H1 (cell line): Measurements from ENCODE around the gene MAML3. TPM values are rescaled to one million over a fixed set of nuclear protein-coding genes. Genes with fewer than 3 reads are reported as not detected.

Source experiments
- CTCF ChIA-PET: fragments of 300-600 bp; sonication (Branson Sonifier 250); formaldehyde crosslinking; loops from one replicate; lab custom pipeline; 2021; ENCODE audit not compliant: partially characterized antibody; lab: Charles Lee
- POLR2A ChIA-PET: fragments of 300-600 bp; sonication (Branson Sonifier 250); formaldehyde crosslinking; loops from one replicate; lab custom pipeline; 2021; ENCODE audit warnings: inconsistent platforms; ENCODE audit not compliant: partially characterized antibody; lab: Charles Lee
- DNase-seq, 2 experiments: peaks; one replicate each; pipeline versions ENCODE4 v3.0.0 to v3.0.0-alpha.2; 2010 to 2022; ENCODE audit warnings: low spot score in 2 of 2, low read depth in 1 of 2, mixed read lengths in 1 of 2
- FAIRE-seq: peaks from 2 replicates; lab custom pipeline; 2011; peaks lifted over from hg19 to GRCh38; lab: Jason Lieb, UNC
- H2AFZ ChIP-seq: 2 replicates; pipeline ENCODE4 v1.8.1; 2012; ENCODE audit warnings: low read length, inconsistent platforms
- H2AK5ac ChIP-seq: 2 replicates; pipeline ENCODE4 v1.6.1; 2013; ENCODE audit warnings: low read depth, low read length
- H2BK120ac ChIP-seq: replicated peaks from 2 replicates; pipeline ENCODE3; 2013; ENCODE audit warnings: low read depth, low read length, inconsistent platforms
- H2BK12ac ChIP-seq: 2 replicates; pipeline ENCODE4 v1.6.1; 2013; ENCODE audit warnings: low read depth, low read length
- H2BK15ac ChIP-seq: 2 replicates; pipeline ENCODE4 v1.6.1; 2013; ENCODE audit warnings: low read length
- H2BK20ac ChIP-seq: 2 replicates; pipeline ENCODE4 v1.6.1; 2013; ENCODE audit warnings: low read length
- H2BK5ac ChIP-seq: 2 replicates; pipeline ENCODE4 v1.6.1; 2013; ENCODE audit warnings: low read depth, low read length
- H3K14ac ChIP-seq: 2 replicates; pipeline ENCODE4 v1.6.1; 2013; ENCODE audit warnings: inconsistent platforms; ENCODE audit not compliant: insufficient read length
- H3K18ac ChIP-seq: 2 replicates; pipeline ENCODE4 v1.6.1; 2013; ENCODE audit warnings: low read length; ENCODE audit errors: extremely low read depth
- H3K23ac ChIP-seq: 2 replicates; pipeline ENCODE4 v1.6.1; 2013; ENCODE audit warnings: inconsistent platforms; ENCODE audit not compliant: insufficient read length
- H3K23me2 ChIP-seq: 2 replicates; pipeline ENCODE4 v1.6.1; 2013; ENCODE audit warnings: low read depth, low read length
- H3K27ac ChIP-seq: 2 replicates; pipeline ENCODE4 v1.6.1; 2011; ENCODE audit warnings: low read depth, low read length, inconsistent platforms
- H3K27me3 ChIP-seq, 4 experiments: replicated peaks in 1 of 4; 1 replicate in 1 of 4; 2 replicates in 3 of 4; pipeline versions ENCODE4 v1.6.1 to v1.8.1; 2011 to 2013; ENCODE audit warnings: low read length in 3 of 4, mild to moderate bottlenecking in 3 of 4, inconsistent platforms in 2 of 4, mixed read lengths in 2 of 4, moderate library complexity in 1 of 4; ENCODE audit not compliant: control insufficient read depth in 3 of 4, insufficient read depth in 3 of 4; ENCODE audit errors: extremely low read depth in 1 of 4
- H3K36me3 ChIP-seq, 4 experiments: 2 replicates each; pipeline versions ENCODE4 v1.6.1 to v1.8.1; 2011 to 2013; ENCODE audit warnings: mild to moderate bottlenecking in 4 of 4, low read length in 3 of 4, moderate library complexity in 2 of 4, control low read depth in 1 of 4, inconsistent platforms in 1 of 4; ENCODE audit not compliant: insufficient read depth in 4 of 4, control insufficient read depth in 2 of 4
- H3K4ac ChIP-seq: replicated peaks from 2 replicates; pipeline ENCODE3; 2013; ENCODE audit warnings: low read length, low read depth, mixed read lengths, inconsistent platforms; ENCODE audit not compliant: insufficient read length
- H3K4me1 ChIP-seq, 4 experiments: replicated peaks in 1 of 4; 1 replicate in 1 of 4; 2 replicates in 3 of 4; pipeline versions ENCODE4 v1.6.1 to v1.8.1; 2011 to 2013; ENCODE audit warnings: low read length in 3 of 4, inconsistent platforms in 2 of 4, mixed read lengths in 1 of 4; ENCODE audit not compliant: insufficient read depth in 4 of 4, control insufficient read depth in 3 of 4
- H3K4me2 ChIP-seq, 2 experiments: 2 replicates each; pipeline versions ENCODE4 v1.6.1 to v1.8.1; 2011 to 2013; ENCODE audit warnings: low read depth in 2 of 2, low read length in 2 of 2, control low read depth in 1 of 2, inconsistent platforms in 1 of 2, mild to moderate bottlenecking in 1 of 2; ENCODE audit not compliant: insufficient read depth in 1 of 2
- H3K4me3 ChIP-seq, 4 experiments: fragments of 200-600, 300-600 bp in 1 of 4; sonication (generic), shearing (Covaris generic), sonication (Bioruptor Twin) in 1 of 4; 2 replicates each; pipeline versions ENCODE4 v1.5.1 to v1.8.1; 2011 to 2016; ENCODE audit warnings: low read length in 4 of 4, low read depth in 3 of 4, control low read depth in 2 of 4, inconsistent platforms in 2 of 4, mild to moderate bottlenecking in 2 of 4, mixed read lengths in 1 of 4, moderate library complexity in 1 of 4; ENCODE audit not compliant: insufficient read depth in 2 of 4; ENCODE audit errors: extremely low read depth in 1 of 4
- H3K56ac ChIP-seq: replicated peaks from 2 replicates; pipeline ENCODE3; 2013; ENCODE audit warnings: low read depth, mild to moderate bottlenecking, mixed read lengths, low read length, inconsistent platforms; ENCODE audit not compliant: insufficient read length
- H3K79me1 ChIP-seq: 2 replicates; pipeline ENCODE4 v1.6.1; 2013; ENCODE audit warnings: low read depth, low read length, control low read depth
- H3K79me2 ChIP-seq, 2 experiments: 2 replicates each; pipeline versions ENCODE4 v1.6.1 to v1.8.1; 2012 to 2013; ENCODE audit warnings: low read length in 2 of 2, mild to moderate bottlenecking in 2 of 2, inconsistent platforms in 1 of 2; ENCODE audit not compliant: insufficient read depth in 2 of 2, control insufficient read depth in 1 of 2
- H3K9ac ChIP-seq, 4 experiments: replicated peaks in 1 of 4; 1 replicate in 1 of 4; 2 replicates in 3 of 4; pipeline versions ENCODE4 v1.6.1 to v1.8.1; 2011 to 2013; ENCODE audit warnings: low read depth in 3 of 4, low read length in 3 of 4, control low read depth in 2 of 4, mild to moderate bottlenecking in 2 of 4, moderate library complexity in 2 of 4, inconsistent platforms in 1 of 4; ENCODE audit errors: extremely low read depth in 1 of 4
- H3K9me3 ChIP-seq, 2 experiments: 2 replicates each; pipeline versions ENCODE4 v1.6.1 to v1.8.1; 2012 to 2013; ENCODE audit warnings: mild to moderate bottlenecking in 2 of 2, moderate library complexity in 2 of 2, control low read depth in 1 of 2, inconsistent platforms in 1 of 2, low read depth in 1 of 2, low read length in 1 of 2, mixed read lengths in 1 of 2; ENCODE audit not compliant: insufficient read depth in 2 of 2
- H4K20me1 ChIP-seq, 2 experiments: replicated peaks in 1 of 2; 2 replicates each; pipeline versions ENCODE3 to v1.8.1; 2011 to 2013; ENCODE audit warnings: inconsistent platforms in 2 of 2, low read length in 2 of 2, mild to moderate bottlenecking in 1 of 2; ENCODE audit not compliant: insufficient read depth in 2 of 2, control insufficient read depth in 1 of 2
- H4K5ac ChIP-seq: 2 replicates; pipeline ENCODE4 v1.6.1; 2013; ENCODE audit warnings: low read length, low read depth, mixed read lengths, inconsistent platforms; ENCODE audit not compliant: insufficient read length
- H4K8ac ChIP-seq: 2 replicates; pipeline ENCODE4 v1.8.0; 2013; ENCODE audit warnings: mild to moderate bottlenecking, moderate library complexity, low read length, inconsistent platforms; ENCODE audit not compliant: insufficient read depth; ENCODE audit errors: extremely low read depth
- H4K91ac ChIP-seq: replicated peaks from 2 replicates; pipeline ENCODE3; 2013; ENCODE audit warnings: low read length, mixed read lengths, inconsistent platforms; ENCODE audit not compliant: insufficient read length
- BRCA1 ChIP-seq: IDR thresholded peaks from 2 replicates; pipeline ENCODE4 v1.6.1; 2012; ENCODE audit warnings: low read depth, low read length, improper control_type of control experiment
- CHD2 ChIP-seq: IDR thresholded peaks from 2 replicates; pipeline ENCODE4 v1.6.1; 2012; ENCODE audit warnings: low read length, improper control_type of control experiment
- EZH2 ChIP-seq: fragments of 200-600 bp; sonication (generic); IDR thresholded peaks from 2 replicates; pipeline ENCODE4 v1.7.1; 2012; ENCODE audit warnings: low read depth, mild to moderate bottlenecking, moderate library complexity, low read length, inconsistent platforms; ENCODE audit not compliant: severe bottlenecking
- GTF2F1 ChIP-seq: IDR thresholded peaks from 2 replicates; pipeline ENCODE4 v1.6.1; 2012; ENCODE audit warnings: low read depth, low read length, improper control_type of control experiment, borderline replicate concordance
- NANOG ChIP-seq: IDR thresholded peaks from 2 replicates; pipeline ENCODE4 v1.6.1; 2011; ENCODE audit warnings: low read length, low read depth, mild to moderate bottlenecking, inconsistent platforms; ENCODE audit not compliant: insufficient read depth, poor library complexity, severe bottlenecking
- RNF2 ChIP-seq: fragments of 200-900, 300-1000 bp; sonication (generic); IDR thresholded peaks from 2 replicates; pipeline ENCODE4 v1.7.1; 2016; ENCODE audit warnings: borderline replicate concordance, low read depth, mild to moderate bottlenecking, antibody characterized with exemption, low read length; ENCODE audit not compliant: poor library complexity, severe bottlenecking; ENCODE audit errors: missing control alignments
- SAP30 ChIP-seq: fragments of 300-600 bp; sonication (generic); IDR thresholded peaks from 2 replicates; pipeline ENCODE4 v1.7.1; 2012; ENCODE audit warnings: low read length, moderate library complexity, mild to moderate bottlenecking, inconsistent platforms; ENCODE audit not compliant: insufficient read depth, insufficient replicate concordance
- SIX5 ChIP-seq: IDR thresholded peaks from 2 replicates; pipeline ENCODE4 v1.6.1; 2011; ENCODE audit warnings: mild to moderate bottlenecking, low read depth, low read length
- SUZ12 ChIP-seq: fragments of 200-600 bp; sonication (generic); IDR thresholded peaks from 2 replicates; pipeline ENCODE4 v1.6.1; 2012; ENCODE audit warnings: mild to moderate bottlenecking, inconsistent platforms, low read length, moderate library complexity, mixed read lengths
- TCF12 ChIP-seq: IDR thresholded peaks from 2 replicates; pipeline ENCODE4 v1.6.1; 2011; ENCODE audit warnings: low read depth, mild to moderate bottlenecking, low read length
- USF2 ChIP-seq: IDR thresholded peaks from 2 replicates; pipeline ENCODE4 v1.6.1; 2011; ENCODE audit warnings: low read length, improper control_type of control experiment
- ZNF274 ChIP-seq: IDR thresholded peaks from 2 replicates; pipeline ENCODE4 v1.7.0; 2012; ENCODE audit warnings: low read length, borderline replicate concordance; ENCODE audit errors: extremely low read depth
- WGBS, 2 experiments: shearing (Covaris generic) in 1 of 2; methylation state at CpG; one replicate each; pipeline versions ENCODE4 v1.1.6 to v1.1.7; 2013 to 2015; ENCODE audit warnings: low lambda C conversion rate in 2 of 2, mixed read lengths in 2 of 2, inconsistent platforms in 1 of 2, low coverage in 1 of 2, missing lambda C conversion rate in 1 of 2; ENCODE audit not compliant: insufficient replicate concordance in 2 of 2, insufficient coverage in 1 of 2, insufficient read length in 1 of 2; ENCODE audit errors: extremely low coverage in 1 of 2, missing lambda C conversion rate in 1 of 2; 5-methylcytosine and 5-hydroxymethylcytosine counted together
- polyA plus RNA-seq, 7 experiments: library from polyadenylated mRNA; depleted of rRNA in 3 of 7; stranded (reverse) in 5 of 7; unstranded in 2 of 7; fragments of >200 nt in 5 of 7; fragments of 200-250 nt in 2 of 7; gene quantifications; 1 replicate in 5 of 7; 2 replicates in 1 of 7; 4 replicates in 1 of 7; pipeline versions ENCODE4 v1.2.1 to v1.2.3, GENCODE V29; 2011 to 2013; ENCODE audit warnings: missing spikeins in 2 of 7, mixed read lengths in 2 of 7
- total RNA-seq: library from RNA; stranded (reverse); fragmentation: NEBNext Ultra II Directional; extraction: Animal tissue kit (Norgen Biotek cat#: 25700); gene quantifications from 2 replicates; pipeline ENCODE4 v1.2.1, GENCODE V29; 2021

MAML3 gene
- total and polyA plus RNA-seq, 2 of the 8 experiments (the other 6 are each of a cell fraction or from before 2014, with no cell fraction given), result 2.1 to 5.7 TPM

GRCh38 chr4:139917896-139918295 lies 236.1 kb downstream of the MAML3 start:
- no peak overlapping the region for H3K14ac ChIP-seq
- WGBS, 2 experiments, result 92% methylated on average over 6 of the region's 6 CpGs; no CpG with 5 or more reads in 1 of the 2 experiments
- H4K20me1 ChIP-seq, result no peaks in the 10 kb centered on the region
- no peak for TF ChIP-seq ZNF274
- no peak for TF ChIP-seq EZH2
- TF ChIP-seq SAP30, result no peak
- TF ChIP-seq BRCA1, result no peak
- no peak for TF ChIP-seq SIX5
- TF ChIP-seq GTF2F1, result no peak
- no peak for TF ChIP-seq USF2
- no peak for TF ChIP-seq RNF2
- no peak for TF ChIP-seq NANOG
- TF ChIP-seq TCF12, result no peak
- no peak for TF ChIP-seq SUZ12
- TF ChIP-seq CHD2, result no peak

More at GRCh38 chr4:139917896-139918295, 236.1 kb downstream of the MAML3 start:
- Histone ChIP-seq H3K27me3 (no peaks in the 10 kb centered on the region; a peak in 2 of 7 replicates), H3K23ac (no peak overlapping the region), H3K36me3 (no peaks in the 10 kb centered on the region), H4K8ac (no peak overlapping the region), H3K4ac (no peak overlapping the region), H2BK120ac (no peak overlapping the region), H3K4me1 (peaks cover 0 to 15% (median 9%) of the 10 kb centered on the region in 4 experiments; a peak in 5 of 7 replicates), H2AFZ (no peak overlapping the region), H3K18ac (0 out of 2 replicates have a peak overlapping the region, but pooled peaks have one; percentile 42), H3K79me1 (no peaks in the 10 kb centered on the region), H3K23me2 (no peaks in the 10 kb centered on the region), H2BK5ac (no peak overlapping the region), H2BK12ac (no peak overlapping the region), H3K9ac (no peak overlapping the region), H2BK20ac (no peak overlapping the region), H4K91ac (no peak overlapping the region), H2BK15ac (no peak overlapping the region), H3K79me2 (no peaks in the 10 kb centered on the region), H3K4me3 (no peak overlapping the region), H3K4me2 (no peak overlapping the region), H3K27ac (no peak overlapping the region), H4K5ac (no peak overlapping the region), H3K9me3 (no peaks in the 10 kb centered on the region), H3K56ac (no peak overlapping the region), H2AK5ac (no peak overlapping the region)
- no peak for DNase-seq
- CTCF ChIA-PET, result interaction anchor here (0.7 to 1.7 kb wide), 4 partner anchors 11 to 665 kb away, joined by 3 to 4 read pairs (median 3); no protein-coding TSS in a partner anchor
- no peak for FAIRE-seq
- POLR2A ChIA-PET, result interaction anchor here (1.0 kb wide), 1 partner anchor 12 kb away, joined by 3 read pairs; no protein-coding TSS in a partner anchor
